ENCODE data around the gene MINDY4. TPM values are rescaled to one million over a fixed set of nuclear protein-coding genes. Genes with fewer than 3 reads are reported as not detected.
A peak's percentile ranks its signal among the peaks of the same experiment; 100 is the strongest.

Gene MINDY4
- total and polyA plus RNA-seq, 2 of the 8 experiments (the other 6 are each of a cell fraction or from before 2014, with no cell fraction given), result 1.3 to 3.6 TPM

DNA sequence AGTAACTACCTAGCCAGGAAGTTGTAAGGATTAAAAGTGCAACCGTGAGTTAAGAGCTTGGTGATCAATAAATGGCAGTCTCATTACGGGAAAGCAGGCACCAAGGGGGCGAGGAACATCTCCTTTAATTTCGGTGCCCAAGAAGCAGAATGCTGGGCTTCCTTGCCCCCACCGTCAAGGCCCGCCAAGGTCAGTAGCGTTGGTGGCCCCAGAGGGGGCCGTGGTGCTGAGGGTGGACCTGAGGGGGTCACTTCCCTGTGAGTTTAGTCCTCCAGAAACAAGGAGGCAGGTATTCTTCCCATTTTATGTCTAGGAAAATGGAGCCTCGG is 408 bp upstream of the MINDY4 start:
- H2BK20ac ChIP-seq (ENCODE audit: low read length), result no peak overlapping the region
- no peak overlapping the region for H4K8ac ChIP-seq (ENCODE audit: extremely low read depth, insufficient read depth, low read length)
- H3K4me2 ChIP-seq (ENCODE audit: insufficient read depth in 1 of 2, low read depth in 2 of 2, low read length in 2 of 2), result peak overlapping the region; percentile 73 to 74
- no peaks in the 10 kb centered on the region for H3K9me3 ChIP-seq (ENCODE audit: insufficient read depth in 2 of 2, low read depth in 1 of 2, low read length in 1 of 2)
- no peak overlapping the region for H3K27ac ChIP-seq (ENCODE audit: low read depth, low read length)
- no peak overlapping the region for H2BK5ac ChIP-seq (ENCODE audit: low read depth, low read length)
- H3K18ac ChIP-seq (ENCODE audit: extremely low read depth, low read length), result peak overlapping the region; percentile 76; the same call in 1 of the 2 replicates
- H3K27me3 ChIP-seq (replicated peaks in 1 of 4; ENCODE audit: control insufficient read depth in 3 of 4, extremely low read depth in 1 of 4, insufficient read depth in 3 of 4, low read length in 3 of 4), result no peaks in the 10 kb centered on the region
- H3K23ac ChIP-seq (ENCODE audit: insufficient read length), result no peak overlapping the region
- no peak overlapping the region for H2BK12ac ChIP-seq (ENCODE audit: low read depth, low read length)
- H3K4me3 ChIP-seq (ENCODE audit: extremely low read depth in 1 of 4, insufficient read depth in 2 of 4, low read depth in 3 of 4, low read length in 4 of 4), result peak overlapping the region; percentile 50 to 93 (median 74)
- no peak overlapping the region for H4K91ac ChIP-seq (replicated peaks; ENCODE audit: insufficient read length, low read length)
- H3K9ac ChIP-seq (replicated peaks in 1 of 4; ENCODE audit: extremely low read depth in 1 of 4, low read depth in 3 of 4, low read length in 3 of 4), result peak overlapping the region in 3 of 4 experiments; percentile 5 to 27 (median 22); a peak in 2 of 7 replicates
- H3K79me2 ChIP-seq (ENCODE audit: control insufficient read depth in 1 of 2, insufficient read depth in 2 of 2, low read length in 2 of 2), result peaks cover 0 to 2% of the 10 kb centered on the region in 2 experiments; a peak in 1 of 4 replicates
- H3K4me1 ChIP-seq (replicated peaks in 1 of 4; ENCODE audit: control insufficient read depth in 3 of 4, insufficient read depth in 4 of 4, low read length in 3 of 4), result peaks cover 0 to 2% (median under 1%) of the 10 kb centered on the region in 4 experiments; a peak in 5 of 7 replicates
- no peaks in the 10 kb centered on the region; the same call in 1 of the 2 replicates for H3K79me1 ChIP-seq (ENCODE audit: low read depth, low read length)
- no peak overlapping the region for H3K56ac ChIP-seq (replicated peaks; ENCODE audit: insufficient read length, low read depth, low read length)
- H3K14ac ChIP-seq (ENCODE audit: insufficient read length), result no peak overlapping the region
- no peak overlapping the region for H3K4ac ChIP-seq (replicated peaks; ENCODE audit: insufficient read length, low read depth, low read length)
- TF ChIP-seq RBBP5 (IDR thresholded peaks at IDR 0.05; ENCODE audit: borderline replicate concordance, low read depth, low read length) (no peak), ASH2L (IDR thresholded peaks at IDR 0.05; ENCODE audit: low read length) (peak; percentile 12), HDAC2 (IDR thresholded peaks at IDR 0.05; ENCODE audit: borderline replicate concordance in 1 of 2, low read depth in 2 of 2, low read length in 2 of 2) (peak in 1 of 2 experiments; percentile 77; a peak in 1 of 4 replicates)
- no peak overlapping the region for H2BK120ac ChIP-seq (replicated peaks; ENCODE audit: low read depth, low read length)
- H2AK5ac ChIP-seq (ENCODE audit: low read depth, low read length), result no peak overlapping the region
- H3K23me2 ChIP-seq (ENCODE audit: low read depth, low read length), result peaks cover 10% of the 10 kb centered on the region; the same call in 1 of the 2 replicates
- peak overlapping the region; percentile 33 for H4K5ac ChIP-seq (ENCODE audit: insufficient read length, low read depth, low read length)
- DNase-seq (ENCODE audit: low read depth in 1 of 2, low spot score in 2 of 2) (no peak), FAIRE-seq (no peak)
- H3K36me3 ChIP-seq (ENCODE audit: control insufficient read depth in 2 of 4, insufficient read depth in 4 of 4, low read length in 3 of 4), result no peaks in the 10 kb centered on the region
- CTCF ChIA-PET (ENCODE audit: partially characterized antibody), result interaction anchor here (0.7 to 4.7 kb wide), 3 partner anchors 10 to 29 kb away, joined by 3 to 17 read pairs (median 5); no protein-coding TSS in a partner anchor
- WGBS, 2 experiments (ENCODE audit: extremely low coverage in 1 of 2, insufficient coverage in 1 of 2, insufficient read length in 1 of 2, insufficient replicate concordance in 2 of 2, low coverage in 1 of 2, low lambda C conversion rate in 2 of 2, missing lambda C conversion rate in 1 of 2), result 45% methylated on average over 9 of the region's 9 CpGs; no CpG with 5 or more reads in 1 of the 2 experiments
- POLR2A ChIA-PET (ENCODE audit: partially characterized antibody), result interaction anchor here (0.5 to 0.9 kb wide), 2 partner anchors 21 to 44 kb away, joined by 3 read pairs; no protein-coding TSS in a partner anchor
- H4K20me1 ChIP-seq (replicated peaks in 1 of 2; ENCODE audit: control insufficient read depth in 1 of 2, insufficient read depth in 2 of 2, low read length in 2 of 2), result no peaks in the 10 kb centered on the region
- H2AFZ ChIP-seq (ENCODE audit: low read length), result peak overlapping the region; percentile 58
- H2BK15ac ChIP-seq (ENCODE audit: low read length), result 0 out of 2 replicates have a peak overlapping the region, but pooled peaks have one; percentile 61

All from H1 (cell line).